ENCODE results near the gene SLC30A10.
"Not testable (repeated sequence)": the region's sequence is repeated elsewhere in the genome, so short reads cannot be mapped to it uniquely, and the experiment has no call there.

The SLC30A10 gene

DNA sequence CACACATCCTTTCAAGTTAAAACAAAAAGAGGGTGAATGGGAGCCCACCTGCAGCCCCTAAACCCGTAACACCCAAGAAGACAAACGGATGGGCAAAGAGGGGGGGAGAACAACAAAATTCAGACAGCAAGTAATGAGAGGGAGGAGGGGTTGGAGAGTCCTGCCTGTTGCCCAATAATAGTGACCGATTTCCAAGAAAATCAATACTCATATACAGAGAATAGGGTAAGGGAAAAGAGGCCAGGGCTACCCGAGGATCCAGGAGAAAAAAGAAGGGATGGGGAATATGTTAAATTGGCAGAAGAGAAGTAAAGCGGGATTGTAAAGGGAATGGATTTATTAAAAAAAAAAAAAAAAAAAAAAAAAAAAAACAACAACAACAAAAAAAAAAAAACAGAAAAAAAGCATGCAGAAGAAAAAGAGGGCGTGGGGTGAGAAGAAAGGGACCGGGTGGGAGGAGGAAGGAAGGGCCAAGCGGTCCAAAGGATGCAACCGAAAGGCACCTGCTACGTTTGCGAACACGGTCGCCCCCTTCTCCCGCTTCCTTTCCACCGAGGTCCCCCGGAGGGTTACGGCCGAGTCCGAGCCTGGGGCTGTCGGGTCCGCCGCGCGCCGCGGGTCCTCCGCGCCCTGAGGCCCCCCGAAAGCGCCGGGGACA lies 930 bp downstream of the SLC30A10 start:
- DNase-seq: no peak

DNA sequence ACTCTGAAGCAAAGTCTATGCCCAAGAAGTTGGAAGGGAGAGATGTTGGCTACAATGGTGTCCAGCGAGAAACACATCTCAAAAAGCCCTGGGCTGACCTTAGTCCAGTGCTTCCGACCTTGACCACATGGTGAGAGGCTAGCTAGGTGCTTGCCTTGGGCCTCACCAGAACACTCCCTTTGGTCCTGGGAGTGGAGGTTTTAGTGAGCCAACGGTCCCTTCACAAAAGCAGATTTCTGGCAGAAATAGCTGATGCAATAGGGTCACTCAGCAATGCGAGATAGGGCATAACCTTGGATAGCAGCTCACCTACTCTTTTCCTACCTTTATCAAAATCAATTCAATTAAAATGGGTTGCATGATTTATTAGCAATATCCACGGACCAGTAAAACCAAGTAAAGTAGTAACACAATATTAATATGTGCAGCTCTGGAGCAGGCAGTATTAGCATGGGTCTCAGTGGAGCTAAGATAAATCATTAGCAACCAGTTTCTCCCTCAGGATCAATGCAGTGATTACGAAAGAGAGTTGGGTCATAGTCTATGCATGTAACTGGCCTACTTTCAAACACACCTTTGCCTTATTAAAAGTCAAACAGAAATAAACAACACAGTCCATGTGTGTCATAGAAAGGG lies 1.9 kb downstream of the SLC30A10 start:
- DNase-seq: no peak

GRCh38 chr1:219924342-219924741 lies 4.0 kb downstream of the SLC30A10 start:
- DNase-seq: no peak

DNA sequence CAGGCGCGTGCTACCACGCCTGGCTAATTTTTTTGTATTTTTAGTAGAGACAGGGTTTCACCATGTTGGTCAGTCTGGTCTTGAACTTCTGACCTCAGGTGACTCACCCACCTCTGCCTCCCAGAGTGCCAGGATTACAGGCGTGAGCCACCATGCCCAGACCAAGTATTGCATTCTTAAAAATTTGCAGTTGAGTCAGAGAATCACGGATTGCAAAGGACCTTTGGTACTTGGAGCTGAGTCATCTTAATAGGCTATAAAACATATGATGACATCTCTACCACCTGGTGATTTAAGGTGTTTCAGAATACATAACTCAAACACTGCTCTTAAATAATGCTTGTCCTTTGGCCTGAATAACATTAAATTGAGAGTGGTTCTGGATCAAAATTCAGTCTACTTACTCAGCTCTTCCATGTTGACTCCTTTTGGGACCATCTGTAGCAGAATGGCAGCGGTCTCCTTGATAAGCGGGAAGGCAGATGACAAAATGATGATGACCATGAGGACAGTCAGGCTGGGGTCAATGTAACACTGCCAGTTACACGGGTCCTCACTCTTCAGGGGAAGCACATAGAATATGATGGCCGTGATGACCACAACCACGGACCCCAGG lies 10.4 kb downstream of the SLC30A10 start:
- no peak for DNase-seq

DNA sequence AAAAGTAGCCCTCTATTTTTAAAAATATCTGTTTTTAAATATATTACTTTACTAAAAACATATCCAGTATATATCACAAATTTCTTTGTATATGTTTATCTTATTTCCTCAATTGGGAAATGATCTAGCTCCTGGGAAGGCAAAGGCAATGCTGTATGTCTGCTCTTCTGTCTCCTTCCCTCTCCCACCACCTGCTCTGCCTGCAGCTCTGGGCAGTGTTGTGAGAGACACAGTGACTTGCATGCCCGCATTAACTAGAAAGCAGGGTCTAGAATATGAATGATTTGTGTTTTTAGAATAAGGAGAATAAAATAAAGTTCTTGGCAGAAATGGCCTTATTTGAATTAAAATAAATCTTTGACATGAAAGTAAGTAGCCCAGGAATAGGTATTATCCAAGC lies 11.1 kb downstream of the SLC30A10 start:
- no peak for DNase-seq

GRCh38 chr1:219916257-219916656 lies 12.1 kb downstream of the SLC30A10 start:
- no peak for DNase-seq

- no peak for DNase-seq
Observed at GRCh38 chr1:219913005-219913770, 15.2 kb downstream of the SLC30A10 start.

GRCh38 chr1:219910716-219911115 lies 17.6 kb downstream of the SLC30A10 start:
- DNase-seq: no peak

GRCh38 chr1:219909476-219909875 lies 18.9 kb downstream of the SLC30A10 start:
- DNase-seq: no peak

DNA sequence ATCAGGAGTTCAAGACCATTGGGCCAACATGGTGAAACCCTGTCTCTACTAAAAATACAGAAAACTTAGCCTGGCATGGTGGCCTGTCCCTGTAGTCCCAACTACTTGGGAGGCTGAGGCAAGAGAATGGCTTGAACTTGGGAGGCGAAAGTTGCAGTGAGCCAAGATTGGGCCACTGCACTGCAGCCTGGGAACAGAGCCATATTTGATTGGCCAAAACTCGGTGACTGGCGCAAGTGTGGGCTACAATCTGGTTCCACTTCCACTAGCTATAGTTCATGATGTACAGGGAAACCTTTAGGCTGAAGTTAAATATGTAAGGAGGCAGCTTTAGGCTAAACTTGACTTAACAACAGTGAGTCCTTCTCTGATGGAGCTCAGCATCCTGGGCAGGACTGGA lies 20.2 kb downstream of the SLC30A10 start:
- DNase-seq: no peak

DNA sequence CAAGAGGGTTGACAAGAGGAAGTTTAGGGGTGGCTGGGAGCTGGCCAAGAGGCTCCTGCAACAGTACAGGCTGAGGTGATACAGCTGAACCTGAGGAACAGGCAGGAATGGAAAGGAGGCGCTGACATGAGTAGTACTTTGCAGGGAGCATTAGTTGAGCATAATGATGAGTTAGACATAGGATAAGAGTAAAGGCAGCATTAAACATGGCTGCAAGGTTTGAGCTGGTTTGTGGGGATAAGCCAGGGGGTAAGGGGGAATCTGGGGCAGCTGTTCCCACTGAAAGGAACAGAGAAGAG lies 20.6 kb downstream of the SLC30A10 start:
- no peak for DNase-seq

- DNase-seq: no peak
Observed at GRCh38 chr1:219906924-219907771, 21.2 kb downstream of the SLC30A10 start.

- not testable (repeated sequence) for DNase-seq
Observed at GRCh38 chr1:219906565-219906923, 21.8 kb downstream of the SLC30A10 start.

DNA sequence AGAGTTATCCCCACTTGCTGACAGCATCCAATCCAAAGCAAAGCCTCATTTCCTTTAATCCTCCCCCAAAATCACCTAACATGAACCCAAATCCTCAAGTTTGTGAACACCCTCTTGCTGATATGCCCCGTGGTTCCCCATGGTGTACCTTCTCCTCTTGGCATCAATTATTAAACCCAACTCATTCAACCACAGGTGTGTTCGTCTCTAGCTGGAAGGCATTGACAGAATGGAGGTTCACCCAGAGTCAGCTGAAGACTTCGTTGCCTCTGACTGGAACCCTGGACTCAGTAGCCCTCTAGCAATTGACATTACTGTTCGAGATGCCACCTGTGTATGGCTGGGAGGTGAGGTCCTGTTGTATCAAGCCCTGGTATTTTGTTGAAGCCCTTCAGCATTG lies 22.8 kb downstream of the SLC30A10 start:
- no peak for DNase-seq

GRCh38 chr1:219904934-219905333 lies 23.4 kb downstream of the SLC30A10 start:
- DNase-seq: no peak

DNA sequence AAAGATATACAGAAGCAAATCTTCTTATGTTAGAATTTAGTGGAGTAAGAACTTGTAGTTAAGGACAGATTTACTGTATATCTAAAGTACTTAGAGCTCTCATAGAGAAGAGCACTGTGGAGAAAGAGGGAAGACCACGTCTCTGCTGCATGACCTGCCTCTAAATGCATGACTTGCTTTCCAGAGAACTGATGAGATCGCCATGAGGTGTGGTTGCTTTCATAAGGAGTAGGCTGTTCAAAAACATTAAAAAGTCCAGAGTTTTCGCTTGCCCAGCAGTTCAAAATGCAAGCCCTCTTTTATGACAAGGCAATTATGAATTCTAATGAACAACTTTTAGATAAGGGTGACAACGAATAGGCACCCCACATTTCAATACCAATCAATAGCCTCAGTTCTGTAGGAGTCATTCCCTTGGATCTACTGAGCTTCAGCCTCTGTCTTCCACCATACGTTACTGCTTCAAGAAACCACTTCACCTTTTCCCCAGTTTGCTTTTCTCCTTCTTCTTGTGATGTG lies 24.9 kb downstream of the SLC30A10 start:
- DNase-seq: no peak

DNA sequence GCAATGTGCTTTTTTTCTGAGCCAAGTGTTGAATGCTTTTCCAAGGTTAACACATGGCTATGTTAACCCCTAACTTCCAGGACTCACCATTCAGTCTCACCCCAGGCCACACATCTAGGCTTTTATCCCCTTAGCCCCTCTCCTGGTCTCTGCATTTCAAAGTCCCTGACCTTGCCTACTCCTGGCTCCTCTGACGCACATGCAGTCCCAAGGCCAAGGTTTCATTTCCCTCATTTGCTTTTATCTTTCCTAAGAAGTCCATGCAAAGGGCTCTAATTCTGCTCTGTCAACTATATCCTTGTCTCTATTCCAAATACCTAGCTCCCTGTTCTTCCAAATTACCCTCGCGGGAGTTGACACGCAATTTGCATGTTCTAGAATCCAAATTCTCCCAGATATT lies 25.4 kb downstream of the SLC30A10 start:
- DNase-seq: no peak

DNA sequence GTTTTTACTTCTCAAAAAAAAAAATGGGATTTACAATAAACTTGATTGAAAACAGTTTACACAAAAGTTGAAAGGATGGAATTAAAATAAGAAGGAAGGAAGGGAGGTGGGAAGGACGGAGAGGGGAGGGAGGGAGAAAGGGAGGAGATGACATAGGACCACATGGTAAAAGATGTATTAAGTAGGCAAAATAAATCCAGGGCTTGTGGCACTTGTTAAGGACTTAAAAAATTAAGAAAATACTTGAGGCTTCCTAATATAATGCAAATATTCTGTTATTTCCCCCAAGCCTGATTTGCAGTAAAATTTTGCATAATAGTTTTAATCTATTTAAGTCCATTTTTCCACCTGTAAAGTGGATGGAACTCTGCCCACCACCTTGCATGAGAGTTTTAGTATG lies 27.5 kb downstream of the SLC30A10 start:
- no peak for DNase-seq

DNA sequence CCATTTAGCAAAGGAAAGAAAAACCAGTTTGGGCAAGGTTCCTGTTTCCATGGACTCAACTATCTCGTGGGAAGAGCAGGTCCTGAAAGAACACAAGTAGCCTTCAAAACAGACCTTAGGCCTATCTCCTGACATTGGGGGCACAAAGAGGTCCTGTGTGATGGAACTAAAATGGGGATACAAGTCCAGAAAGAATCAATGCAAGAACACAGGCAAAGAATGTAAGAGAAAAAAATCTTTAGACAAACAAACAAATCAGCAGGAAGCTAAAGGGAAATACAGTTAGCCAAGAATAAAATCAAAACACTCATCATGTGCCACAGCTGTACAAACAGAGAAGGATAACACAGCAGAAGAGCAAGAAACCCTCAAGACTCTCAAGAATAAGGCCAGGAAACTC lies 28.2 kb downstream of the SLC30A10 start:
- DNase-seq: no peak

DNA sequence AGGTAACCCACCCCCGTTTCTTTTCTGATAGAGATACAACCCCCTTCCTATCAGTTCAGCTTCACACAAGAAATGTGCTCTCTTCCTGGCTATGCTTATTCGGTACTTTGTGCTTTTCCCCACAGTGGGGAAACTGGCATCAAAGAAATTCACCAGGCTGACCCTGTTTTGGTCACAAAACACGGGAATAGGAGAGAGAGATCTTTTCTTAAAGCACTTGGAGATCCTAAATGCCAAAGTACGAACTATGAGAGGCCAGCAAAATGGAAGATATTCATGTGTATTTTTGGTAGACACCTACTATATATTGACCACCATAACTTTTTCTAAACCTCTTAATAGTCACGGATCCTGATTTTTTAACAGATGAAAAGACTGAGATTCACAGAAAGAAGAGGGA lies 30.0 kb downstream of the SLC30A10 start:
- DNase-seq: no peak

DNA sequence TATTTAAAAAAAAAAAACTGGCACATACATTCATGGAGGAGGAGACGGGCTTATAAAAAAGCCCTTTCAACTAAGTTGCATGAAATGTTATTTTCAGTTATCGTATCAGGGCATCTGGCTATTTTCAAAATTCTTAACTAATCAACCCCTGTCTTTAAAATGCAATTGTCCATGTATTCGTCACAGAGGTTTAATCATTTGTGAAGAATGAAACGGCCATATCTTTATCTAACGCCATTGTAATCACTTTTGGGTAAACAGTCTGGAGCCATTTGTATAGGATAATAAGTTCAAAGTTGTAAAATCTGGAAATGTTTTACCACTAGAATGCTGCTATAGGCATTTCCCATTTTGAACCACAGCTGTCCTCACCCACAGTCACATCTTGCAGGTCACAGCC lies 30.4 kb downstream of the SLC30A10 start:
- DNase-seq: no peak

GRCh38 chr1:219892271-219892670 lies 36.1 kb downstream of the SLC30A10 start:
- not testable (repeated sequence) for DNase-seq

- not testable (repeated sequence) for DNase-seq
Observed at GRCh38 chr1:219891846-219892245, 36.5 kb downstream of the SLC30A10 start.

All from cortex of kidney (tissue), 1 donor.